NCI-H2171 (cell line): Measurements from ENCODE around the gene ERC2.
"Not testable (repeated sequence)": the region's sequence is repeated elsewhere in the genome, so short reads cannot be mapped to it uniquely, and the experiment has no call there.

ENCODE experiments used
- DNase-seq: peaks from one replicate; lab custom pipeline; 2025; lab: John Stamatoyannopoulos, UW

Gene ERC2

GRCh38 chr3:56468184-56469106, at the start of gene ERC2:
ERC2 (minus strand) TSS chr3:56468467.
- DNase-seq = peak; percentile 47

GRCh38 chr3:56502738-56503137, 34.5 kb upstream of the ERC2 start:
- DNase-seq = no peak

GRCh38 chr3:56496376-56496775, 28.1 kb upstream of the ERC2 start:
- DNase-seq = not testable (repeated sequence)

GRCh38 chr3:56494679-56495322, 26.5 kb upstream of the ERC2 start:
- DNase-seq = peak; percentile 45

GRCh38 chr3:56491566-56491965, 23.3 kb upstream of the ERC2 start:
- no peak for DNase-seq

GRCh38 chr3:56488812-56489600, 20.7 kb upstream of the ERC2 start:
- no peak for DNase-seq

- no peak for DNase-seq
These were observed 16.3 kb upstream of the ERC2 start for GRCh38 chr3:56484525-56485032.

GRCh38 chr3:56484122-56484521, 15.9 kb upstream of the ERC2 start:
- DNase-seq = no peak

GRCh38 chr3:56477646-56478045, 9.4 kb upstream of the ERC2 start:
- no peak for DNase-seq

- no peak for DNase-seq
These were observed 8.5 kb upstream of the ERC2 start for GRCh38 chr3:56476771-56477170.

GRCh38 chr3:56471771-56472170, 3.5 kb upstream of the ERC2 start:
- DNase-seq = no peak

GRCh38 chr3:56469141-56469540, 874 bp upstream of the ERC2 start:
- no peak for DNase-seq

GRCh38 chr3:56467801-56468183, 475 bp downstream of the ERC2 start:
- DNase-seq = no peak

GRCh38 chr3:56467108-56467507, 1.2 kb downstream of the ERC2 start:
- peak; percentile 79 for DNase-seq

- no peak for DNase-seq
These were observed 8.5 kb downstream of the ERC2 start for GRCh38 chr3:56459719-56460118.

- DNase-seq = no peak
These were observed 9.2 kb downstream of the ERC2 start for GRCh38 chr3:56459104-56459496.

GRCh38 chr3:56458496-56459103, 9.7 kb downstream of the ERC2 start:
- DNase-seq = peak; percentile 29

GRCh38 chr3:56456117-56456516, 12.2 kb downstream of the ERC2 start:
- no peak for DNase-seq

- no peak for DNase-seq
These were observed 15.3 kb downstream of the ERC2 start for GRCh38 chr3:56453011-56453410.

GRCh38 chr3:56452085-56452484, 16.2 kb downstream of the ERC2 start:
- DNase-seq = no peak

GRCh38 chr3:56443372-56443771, 24.9 kb downstream of the ERC2 start:
- no peak for DNase-seq

GRCh38 chr3:56428667-56429066, 39.6 kb downstream of the ERC2 start:
- DNase-seq = no peak
